Upper lobe of right lung (tissue), 1 donor: Measurements from ENCODE around the gene NEO1. TPM values are rescaled to one million over a fixed set of nuclear protein-coding genes. Genes with fewer than 3 reads are reported as not detected.

Source experiments
- ATAC-seq: fragments of 200-7000 bp; cut with Tn5 transposase; one replicate; pipeline ENCODE4 v1.9.1; 2020; ENCODE audit warnings: mild to moderate bottlenecking, moderate library complexity
- DNase-seq: peaks from one replicate; pipeline ENCODE4 v3.0.0-alpha.2; 2020
- H3K27ac ChIP-seq: fragments of 200-600 bp; one replicate; pipeline ENCODE4 v1.8.0; 2022
- H3K27me3 ChIP-seq: fragments of 200-600 bp; one replicate; pipeline ENCODE4 v1.8.0; 2022; ENCODE audit warnings: mild to moderate bottlenecking
- H3K36me3 ChIP-seq: fragments of 200-600 bp; one replicate; pipeline ENCODE4 v1.8.0; 2022
- H3K4me1 ChIP-seq: fragments of 200-600 bp; one replicate; pipeline ENCODE4 v1.8.0; 2022
- H3K4me3 ChIP-seq: fragments of 200-600 bp; one replicate; pipeline ENCODE4 v1.8.0; 2022; ENCODE audit warnings: mild to moderate bottlenecking
- H3K9me3 ChIP-seq: fragments of 200-600 bp; one replicate; pipeline ENCODE4 v1.8.0; 2022
- intact Hi-C: fragments of 100-400 bp; cut with DNase I; formaldehyde crosslinking; loops from one replicate; pipeline ENCODE4 v1.11.0; 2022
- total RNA-seq: library from RNA; stranded (reverse); fragmentation: NEBNext Ultra II Directional; extraction: Animal tissue kit (Norgen Biotek cat#: 25700); gene quantifications from one replicate; pipeline ENCODE4 v1.2.1, GENCODE V29; 2021
- TF ChIP-seq, protein P1 (sequence below): fragments of 200-600 bp; IDR thresholded peaks from one replicate; pipeline ENCODE4 v1.8.0; 2022; ENCODE audit warnings: antibody characterized with exemption
- donor health status: DM: no; HTN: yes; CAD: no; lungs with severe emphysema.

The NEO1 gene
- total RNA-seq, 1 donor from 2014 or later: 44.8 TPM

GRCh38 chr15:73225358-73226015 lies 173.2 kb downstream of the NEO1 start:
- H3K9me3 ChIP-seq: no peaks in the 10 kb centered on the region
- DNase-seq (no peak), ATAC-seq (no peak)
- TF ChIP-seq, protein P1, sequence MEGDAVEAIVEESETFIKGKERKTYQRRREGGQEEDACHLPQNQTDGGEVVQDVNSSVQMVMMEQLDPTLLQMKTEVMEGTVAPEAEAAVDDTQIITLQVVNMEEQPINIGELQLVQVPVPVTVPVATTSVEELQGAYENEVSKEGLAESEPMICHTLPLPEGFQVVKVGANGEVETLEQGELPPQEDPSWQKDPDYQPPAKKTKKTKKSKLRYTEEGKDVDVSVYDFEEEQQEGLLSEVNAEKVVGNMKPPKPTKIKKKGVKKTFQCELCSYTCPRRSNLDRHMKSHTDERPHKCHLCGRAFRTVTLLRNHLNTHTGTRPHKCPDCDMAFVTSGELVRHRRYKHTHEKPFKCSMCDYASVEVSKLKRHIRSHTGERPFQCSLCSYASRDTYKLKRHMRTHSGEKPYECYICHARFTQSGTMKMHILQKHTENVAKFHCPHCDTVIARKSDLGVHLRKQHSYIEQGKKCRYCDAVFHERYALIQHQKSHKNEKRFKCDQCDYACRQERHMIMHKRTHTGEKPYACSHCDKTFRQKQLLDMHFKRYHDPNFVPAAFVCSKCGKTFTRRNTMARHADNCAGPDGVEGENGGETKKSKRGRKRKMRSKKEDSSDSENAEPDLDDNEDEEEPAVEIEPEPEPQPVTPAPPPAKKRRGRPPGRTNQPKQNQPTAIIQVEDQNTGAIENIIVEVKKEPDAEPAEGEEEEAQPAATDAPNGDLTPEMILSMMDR: no peak
- intact Hi-C loops: no loop called here
- no peaks in the 10 kb centered on the region for H3K27me3 ChIP-seq
- H3K27ac ChIP-seq: no peak overlapping the region
- H3K4me3 ChIP-seq: no peak overlapping the region
- no peaks in the 10 kb centered on the region for H3K4me1 ChIP-seq
- no peaks in the 10 kb centered on the region for H3K36me3 ChIP-seq

DNA sequence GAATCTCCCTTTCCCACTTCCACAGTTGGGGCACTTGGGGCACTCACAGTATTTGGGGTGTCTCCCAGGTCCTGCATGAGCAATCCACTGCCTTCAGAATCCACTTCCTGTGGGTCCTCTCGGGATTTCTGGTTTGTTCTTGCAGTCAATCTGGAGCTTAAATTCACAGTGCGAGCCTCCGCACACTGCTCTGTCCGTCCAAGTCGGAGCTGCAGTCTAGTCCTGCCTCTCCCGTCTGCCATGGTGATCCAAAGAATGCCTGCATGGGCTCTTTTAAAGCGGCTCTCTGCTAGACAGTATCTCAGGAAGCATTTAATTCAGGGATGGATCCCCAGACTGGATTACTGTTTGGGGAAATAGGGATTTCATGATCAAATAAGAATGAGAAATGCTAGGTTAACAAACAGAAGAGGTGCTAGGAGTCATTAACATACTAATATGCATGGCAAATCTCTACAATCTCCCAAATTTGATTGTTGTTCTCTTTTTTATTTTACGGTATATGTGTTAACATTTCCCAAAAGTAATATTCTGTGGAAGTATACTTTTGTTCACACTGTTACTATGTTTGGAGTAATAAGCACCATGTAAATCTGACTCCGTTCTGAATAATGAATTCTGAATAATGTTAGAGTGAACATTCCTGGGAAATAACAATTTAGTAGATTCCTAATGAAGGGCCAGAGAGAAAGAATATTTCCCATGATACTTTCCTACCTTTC lies 174.0 kb downstream of the NEO1 start:
- ATAC-seq: no peak
- Histone ChIP-seq H3K27ac (no peak overlapping the region), H3K4me1 (no peaks in the 10 kb centered on the region), H3K27me3 (no peaks in the 10 kb centered on the region), H3K9me3 (no peaks in the 10 kb centered on the region), H3K4me3 (no peak overlapping the region), H3K36me3 (no peaks in the 10 kb centered on the region)
- TF ChIP-seq, protein P1: no peak
- no peak for DNase-seq
- intact Hi-C loops: no loop called here

DNA sequence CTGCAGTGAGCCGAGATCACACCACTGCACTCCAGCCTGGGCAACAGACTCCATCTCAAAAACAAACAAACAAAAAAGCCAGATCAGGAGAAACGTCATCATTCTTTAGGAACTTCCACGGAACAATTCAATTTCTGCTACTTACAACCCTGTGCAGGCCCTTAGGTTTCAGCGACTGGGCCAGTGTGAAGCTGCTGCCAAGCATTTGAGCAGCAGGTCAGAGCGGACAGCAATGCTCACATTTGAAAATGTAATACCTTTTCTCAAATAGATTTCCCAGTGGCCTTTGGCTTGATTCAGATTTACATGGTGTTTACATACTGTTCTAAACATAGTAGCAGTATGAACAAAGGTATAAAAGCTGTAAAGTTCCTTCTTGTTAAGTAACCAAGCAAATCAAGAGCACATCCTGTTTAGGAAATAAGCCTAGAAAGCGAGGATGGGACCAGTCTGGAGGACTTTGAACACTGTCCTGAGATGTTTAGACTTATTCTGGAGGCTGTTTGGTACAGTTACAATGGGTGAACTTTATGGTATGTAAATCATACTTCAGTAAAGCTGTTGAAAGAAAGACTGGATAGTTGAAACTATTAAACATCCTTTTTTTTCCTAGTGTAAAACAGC lies 175.3 kb downstream of the NEO1 start:
- Histone ChIP-seq H3K27me3 (no peaks in the 10 kb centered on the region), H3K4me3 (no peak overlapping the region), H3K9me3 (no peaks in the 10 kb centered on the region), H3K4me1 (no peaks in the 10 kb centered on the region), H3K27ac (no peak overlapping the region), H3K36me3 (no peaks in the 10 kb centered on the region)
- intact Hi-C loops: no loop called here
- ATAC-seq (no peak), DNase-seq (no peak)
- TF ChIP-seq, protein P1: no peak

DNA sequence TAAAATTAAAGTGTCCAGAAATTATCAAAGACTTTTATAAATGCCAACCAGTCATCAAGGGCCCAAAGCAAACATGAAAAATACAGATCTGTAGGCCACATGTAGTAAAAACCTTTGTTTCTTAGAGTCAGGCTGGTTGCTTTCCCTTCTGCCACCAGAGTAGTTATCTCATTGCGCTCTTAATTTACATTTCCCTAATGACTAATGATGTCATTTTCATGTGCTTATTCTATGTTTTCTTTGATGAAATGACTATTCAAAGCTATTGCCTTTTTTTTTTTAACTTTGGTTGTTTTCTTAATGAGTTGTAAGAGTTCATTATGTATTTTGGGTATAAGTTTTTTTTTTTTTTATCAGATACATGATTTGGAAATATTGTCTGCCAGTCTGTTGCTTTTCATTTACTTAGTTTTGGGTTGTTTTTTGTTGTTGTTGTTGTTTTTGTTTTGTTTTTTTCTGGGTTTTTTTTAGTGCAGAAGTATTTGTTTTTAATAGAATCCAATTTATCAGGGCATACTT lies 175.9 kb downstream of the NEO1 start:
- H3K27ac ChIP-seq: no peak overlapping the region
- H3K4me3 ChIP-seq: no peak overlapping the region
- TF ChIP-seq, protein P1: no peak
- no peaks in the 10 kb centered on the region for H3K9me3 ChIP-seq
- intact Hi-C loops: no loop called here
- ATAC-seq: no peak
- no peaks in the 10 kb centered on the region for H3K4me1 ChIP-seq
- H3K36me3 ChIP-seq: no peaks in the 10 kb centered on the region
- H3K27me3 ChIP-seq: no peaks in the 10 kb centered on the region
- no peak for DNase-seq

DNA sequence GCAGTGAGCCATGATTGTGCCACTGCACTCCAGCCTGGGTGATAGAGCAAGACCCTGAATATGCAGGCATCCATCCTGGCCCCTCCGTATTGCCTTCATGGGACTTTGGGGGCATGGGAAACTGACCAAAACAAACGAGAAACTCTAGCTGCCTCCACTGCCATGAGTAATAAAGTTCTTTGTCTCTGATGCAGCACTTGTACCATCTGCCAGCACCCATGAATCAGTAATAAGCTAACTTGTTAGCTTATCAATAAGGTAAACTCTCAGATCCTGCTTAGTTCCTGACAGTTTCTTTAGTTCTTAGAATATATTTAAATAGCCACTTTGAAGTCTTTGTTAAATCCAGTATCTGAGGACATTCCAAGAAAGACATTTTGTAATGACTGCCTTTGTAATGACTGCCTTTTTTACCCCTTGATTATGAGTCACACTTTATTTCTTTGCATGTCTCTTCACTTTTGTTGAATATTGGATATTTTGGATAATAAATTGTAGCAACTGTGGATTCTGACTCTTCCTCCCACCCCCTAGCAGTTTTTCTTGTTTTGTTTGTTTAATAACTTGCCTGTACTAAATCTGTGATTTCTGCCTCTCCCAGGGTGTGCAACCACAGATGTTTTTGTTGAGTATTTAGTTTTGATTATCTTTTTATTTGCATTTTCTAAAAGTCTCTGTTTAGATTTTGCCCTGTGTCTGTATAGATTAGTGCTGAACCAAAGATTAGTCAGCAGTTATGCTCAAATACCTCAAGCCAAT lies 179.6 kb downstream of the NEO1 start:
- no peaks in the 10 kb centered on the region for H3K9me3 ChIP-seq
- no peak overlapping the region for H3K27ac ChIP-seq
- no peaks in the 10 kb centered on the region for H3K27me3 ChIP-seq
- TF ChIP-seq, protein P1: no peak
- ATAC-seq (no peak), DNase-seq (no peak)
- intact Hi-C loops: no loop called here
- peaks cover 6% of the 10 kb centered on the region for H3K36me3 ChIP-seq
- H3K4me1 ChIP-seq: no peaks in the 10 kb centered on the region
- H3K4me3 ChIP-seq: no peak overlapping the region
